ENCODE data around the gene SPINK2. TPM values are rescaled to one million over a fixed set of nuclear protein-coding genes. Genes with fewer than 3 reads are reported as not detected.

The SPINK2 gene
- total RNA-seq, 1 donor: not detected

GRCh38 chr4:56803471-56803870, 18.0 kb downstream of the SPINK2 start:
- no peak overlapping the region for H3K4me3 ChIP-seq (ENCODE audit: low read depth, low read length)
- peak; percentile 34 for DNase-seq (ENCODE audit: low read depth)
- TF ChIP-seq CTCF (IDR thresholded peaks at IDR 0.05; ENCODE audit: insufficient read depth, low read depth, low read length): no peak

- DNase-seq (ENCODE audit: low read depth): peak; percentile 91
- H3K4me3 ChIP-seq (ENCODE audit: low read depth, low read length): peak overlapping the region; percentile 70
- peak; percentile 95 for TF ChIP-seq CTCF (IDR thresholded peaks at IDR 0.05; ENCODE audit: insufficient read depth, low read depth, low read length)
Measured at GRCh38 chr4:56799824-56800756, 21.4 kb downstream of the SPINK2 start.

GRCh38 chr4:56799161-56799759, 22.2 kb downstream of the SPINK2 start:
- peak overlapping the region; percentile 70 for H3K4me3 ChIP-seq (ENCODE audit: low read depth, low read length)
- no peak for TF ChIP-seq CTCF (IDR thresholded peaks at IDR 0.05; ENCODE audit: insufficient read depth, low read depth, low read length)
- peak; percentile 45 for DNase-seq (ENCODE audit: low read depth)

GRCh38 chr4:56796211-56796610, 25.3 kb downstream of the SPINK2 start:
- DNase-seq (ENCODE audit: low read depth): no peak
- TF ChIP-seq CTCF (IDR thresholded peaks at IDR 0.05; ENCODE audit: insufficient read depth, low read depth, low read length): no peak
- H3K4me3 ChIP-seq (ENCODE audit: low read depth, low read length): no peak overlapping the region

- H3K4me3 ChIP-seq (ENCODE audit: low read depth, low read length): no peak overlapping the region
- no peak for TF ChIP-seq CTCF (IDR thresholded peaks at IDR 0.05; ENCODE audit: insufficient read depth, low read depth, low read length)
- DNase-seq (ENCODE audit: low read depth): no peak
Measured at GRCh38 chr4:56791316-56791715, 30.2 kb downstream of the SPINK2 start.

- no peak for TF ChIP-seq CTCF (IDR thresholded peaks at IDR 0.05; ENCODE audit: insufficient read depth, low read depth, low read length)
- no peak for DNase-seq (ENCODE audit: low read depth)
- H3K4me3 ChIP-seq (ENCODE audit: low read depth, low read length): no peak overlapping the region
Measured at GRCh38 chr4:56790691-56791091, 30.8 kb downstream of the SPINK2 start.
